Measurements from ENCODE around the gene EXTL1. TPM values are rescaled to one million over a fixed set of nuclear protein-coding genes. Genes with fewer than 3 reads are reported as not detected.
A peak's percentile ranks its signal among the peaks of the same experiment; 100 is the strongest.
"Not testable (repeated sequence)": the region's sequence is repeated elsewhere in the genome, so short reads cannot be mapped to it uniquely, and the experiment has no call there.

Gene EXTL1
- total RNA-seq, 1 experiment from 2014 or later, result 1.0 TPM

- no peak overlapping the region for H3K27ac ChIP-seq (ENCODE audit: insufficient read length, low read depth, low read length)
- no peak overlapping the region for H3K9ac ChIP-seq (ENCODE audit: extremely low read depth, insufficient read length, low read length)
- Mint-ChIP-seq H3K4me3 (no peak overlapping the region), H3K9me3 (no peaks in the 10 kb centered on the region), H3K36me3 (ENCODE audit: insufficient read depth in 1 of 3, low read depth in 3 of 3) (peaks cover 13 to 52% (median 51%) of the 10 kb centered on the region in 3 experiments; a peak in 6 of 7 replicates), H3K27ac (peak overlapping the region in 1 of 3 experiments; percentile 71; a peak in 1 of 7 replicates), H3K27me3 (ENCODE audit: low read depth) (no peaks in the 10 kb centered on the region), H3K4me1 (no peaks in the 10 kb centered on the region; a peak in 1 of 4 replicates)
- H3T11ph ChIP-seq (ENCODE audit: low read length), result no peak overlapping the region
- H3K14ac ChIP-seq (ENCODE audit: insufficient read depth, low read length), result no peak overlapping the region
- no peak overlapping the region for H2BK5ac ChIP-seq (ENCODE audit: insufficient read length, low read length)
- no peaks in the 10 kb centered on the region for H3K23me2 ChIP-seq (ENCODE audit: insufficient read length, low read depth, low read length, poor library complexity, severe bottlenecking)
- no peak overlapping the region for H3K23ac ChIP-seq (ENCODE audit: insufficient read length, low read depth, low read length)
- H4K20me1 ChIP-seq (ENCODE audit: control insufficient read depth, insufficient read depth, insufficient read length), result no peaks in the 10 kb centered on the region
- DNase-seq, result no peak
- H2BK15ac ChIP-seq (ENCODE audit: low read depth, low read length), result no peak overlapping the region
- no CpG with 5 or more reads among the region's 3 CpGs for WGBS (ENCODE audit: extremely low coverage, insufficient read length, low lambda C conversion rate)
- H2BK120ac ChIP-seq (ENCODE audit: low read depth, low read length, poor library complexity, severe bottlenecking), result no peak overlapping the region
- H2BK12ac ChIP-seq (ENCODE audit: insufficient read length, low read depth, low read length), result no peak overlapping the region
- H3K79me1 ChIP-seq (ENCODE audit: insufficient read depth, low read depth, low read length, poor library complexity, severe bottlenecking), result no peaks in the 10 kb centered on the region
- H3K9me3 ChIP-seq (ENCODE audit: control insufficient read depth, low read depth, low read length), result no peaks in the 10 kb centered on the region
- H3K79me2 ChIP-seq (ENCODE audit: insufficient read depth, low read length), result no peaks in the 10 kb centered on the region
- no peak overlapping the region for H3K18ac ChIP-seq (ENCODE audit: insufficient read length, low read depth, low read length)
- no peak overlapping the region for H2BK20ac ChIP-seq (ENCODE audit: low read depth, low read length, poor library complexity, severe bottlenecking)
- H3K27me3 ChIP-seq (ENCODE audit: insufficient read depth, low read length), result no peaks in the 10 kb centered on the region
- no peak overlapping the region for H3K4ac ChIP-seq (ENCODE audit: low read depth, low read length)
- H2AFZ ChIP-seq (ENCODE audit: low read length), result no peak overlapping the region
- no peak overlapping the region for H3K56ac ChIP-seq (ENCODE audit: insufficient read length, low read depth, low read length)
- no peak overlapping the region for H4K8ac ChIP-seq (replicated peaks; ENCODE audit: insufficient read length, low read depth, low read length)
- no peak overlapping the region for H3K4me2 ChIP-seq (ENCODE audit: insufficient read depth, insufficient read length, low read length)
- no peak overlapping the region for H2AK5ac ChIP-seq (ENCODE audit: insufficient read length, low read length)
- no peak overlapping the region for H4K91ac ChIP-seq (ENCODE audit: insufficient read length, low read depth, low read length)
- no peaks in the 10 kb centered on the region for H3K4me1 ChIP-seq (ENCODE audit: insufficient read depth, low read length)
- H4K5ac ChIP-seq (ENCODE audit: insufficient read length, low read depth, low read length), result no peak overlapping the region
- TF ChIP-seq, protein P1, sequence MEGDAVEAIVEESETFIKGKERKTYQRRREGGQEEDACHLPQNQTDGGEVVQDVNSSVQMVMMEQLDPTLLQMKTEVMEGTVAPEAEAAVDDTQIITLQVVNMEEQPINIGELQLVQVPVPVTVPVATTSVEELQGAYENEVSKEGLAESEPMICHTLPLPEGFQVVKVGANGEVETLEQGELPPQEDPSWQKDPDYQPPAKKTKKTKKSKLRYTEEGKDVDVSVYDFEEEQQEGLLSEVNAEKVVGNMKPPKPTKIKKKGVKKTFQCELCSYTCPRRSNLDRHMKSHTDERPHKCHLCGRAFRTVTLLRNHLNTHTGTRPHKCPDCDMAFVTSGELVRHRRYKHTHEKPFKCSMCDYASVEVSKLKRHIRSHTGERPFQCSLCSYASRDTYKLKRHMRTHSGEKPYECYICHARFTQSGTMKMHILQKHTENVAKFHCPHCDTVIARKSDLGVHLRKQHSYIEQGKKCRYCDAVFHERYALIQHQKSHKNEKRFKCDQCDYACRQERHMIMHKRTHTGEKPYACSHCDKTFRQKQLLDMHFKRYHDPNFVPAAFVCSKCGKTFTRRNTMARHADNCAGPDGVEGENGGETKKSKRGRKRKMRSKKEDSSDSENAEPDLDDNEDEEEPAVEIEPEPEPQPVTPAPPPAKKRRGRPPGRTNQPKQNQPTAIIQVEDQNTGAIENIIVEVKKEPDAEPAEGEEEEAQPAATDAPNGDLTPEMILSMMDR (conservative IDR thresholded peaks at IDR 0.05), result no peak
These were observed 35.9 kb upstream of the EXTL1 start for GRCh38 chr1:25985670-25986069.

GRCh38 chr1:25986773-25987172, 34.8 kb upstream of the EXTL1 start:
- H3K18ac ChIP-seq (ENCODE audit: insufficient read length, low read depth, low read length); H3K79me1 ChIP-seq (ENCODE audit: insufficient read depth, low read depth, low read length, poor library complexity, severe bottlenecking); H3K9me3 Mint-ChIP-seq; H2BK12ac ChIP-seq (ENCODE audit: insufficient read length, low read depth, low read length); H2BK20ac ChIP-seq (ENCODE audit: low read depth, low read length, poor library complexity, severe bottlenecking); H3K79me2 ChIP-seq (ENCODE audit: insufficient read depth, low read length); H3K4ac ChIP-seq (ENCODE audit: low read depth, low read length); H3K4me1 ChIP-seq (ENCODE audit: insufficient read depth, low read length); H3K4me2 ChIP-seq (ENCODE audit: insufficient read depth, insufficient read length, low read length); H4K20me1 ChIP-seq (ENCODE audit: control insufficient read depth, insufficient read depth, insufficient read length); H3K27ac Mint-ChIP-seq; H3K56ac ChIP-seq (ENCODE audit: insufficient read length, low read depth, low read length); H4K8ac ChIP-seq (replicated peaks; ENCODE audit: insufficient read length, low read depth, low read length); H3K23ac ChIP-seq (ENCODE audit: insufficient read length, low read depth, low read length); H3K4me1 Mint-ChIP-seq; H3K14ac ChIP-seq (ENCODE audit: insufficient read depth, low read length); H4K5ac ChIP-seq (ENCODE audit: insufficient read length, low read depth, low read length); H2BK15ac ChIP-seq (ENCODE audit: low read depth, low read length); H3T11ph ChIP-seq (ENCODE audit: low read length); H2AFZ ChIP-seq (ENCODE audit: low read length); H2BK120ac ChIP-seq (ENCODE audit: low read depth, low read length, poor library complexity, severe bottlenecking); H3K27me3 ChIP-seq (ENCODE audit: insufficient read depth, low read length); H3K4me3 Mint-ChIP-seq; H4K91ac ChIP-seq (ENCODE audit: insufficient read length, low read depth, low read length); H2BK5ac ChIP-seq (ENCODE audit: insufficient read length, low read length); H3K9me3 ChIP-seq (ENCODE audit: control insufficient read depth, low read depth, low read length); H2AK5ac ChIP-seq (ENCODE audit: insufficient read length, low read length); H3K27me3 Mint-ChIP-seq (ENCODE audit: low read depth); H3K23me2 ChIP-seq (ENCODE audit: insufficient read length, low read depth, low read length, poor library complexity, severe bottlenecking); DNase-seq; H3K27ac ChIP-seq (ENCODE audit: insufficient read length, low read depth, low read length); H3K9ac ChIP-seq (ENCODE audit: extremely low read depth, insufficient read length, low read length): not testable (repeated sequence)
- no CpG with 5 or more reads among the region's 10 CpGs for WGBS (ENCODE audit: extremely low coverage, insufficient read length, low lambda C conversion rate)
- H3K36me3 Mint-ChIP-seq (ENCODE audit: insufficient read depth in 1 of 3, low read depth in 3 of 3), result peaks cover 13 to 46% (median 43%) of the 10 kb centered on the region in 3 experiments; a peak in 6 of 7 replicates

Measured in H9 (cell line).